Measurements from ENCODE around the gene PFKFB4.

- TF ChIP-seq CTCF (IDR thresholded peaks at IDR 0.05; ENCODE audit: poor library complexity) (no peak), EZH2 (IDR thresholded peaks at IDR 0.05; ENCODE audit: borderline replicate concordance) (no peak), EZH2phosphoT487 (IDR thresholded peaks at IDR 0.05; ENCODE audit: low read depth, severe bottlenecking, unreplicated experiment) (no peak)
Observed at GRCh38 chr3:48553886-48554845, 2.4 kb downstream of the PFKFB4 start.

All from hepatocyte (in vitro differentiated cells).